ENCODE results near the gene NOP53.
"Not testable (repeated sequence)": the region's sequence is repeated elsewhere in the genome, so short reads cannot be mapped to it uniquely, and the experiment has no call there.

Gene NOP53

DNA sequence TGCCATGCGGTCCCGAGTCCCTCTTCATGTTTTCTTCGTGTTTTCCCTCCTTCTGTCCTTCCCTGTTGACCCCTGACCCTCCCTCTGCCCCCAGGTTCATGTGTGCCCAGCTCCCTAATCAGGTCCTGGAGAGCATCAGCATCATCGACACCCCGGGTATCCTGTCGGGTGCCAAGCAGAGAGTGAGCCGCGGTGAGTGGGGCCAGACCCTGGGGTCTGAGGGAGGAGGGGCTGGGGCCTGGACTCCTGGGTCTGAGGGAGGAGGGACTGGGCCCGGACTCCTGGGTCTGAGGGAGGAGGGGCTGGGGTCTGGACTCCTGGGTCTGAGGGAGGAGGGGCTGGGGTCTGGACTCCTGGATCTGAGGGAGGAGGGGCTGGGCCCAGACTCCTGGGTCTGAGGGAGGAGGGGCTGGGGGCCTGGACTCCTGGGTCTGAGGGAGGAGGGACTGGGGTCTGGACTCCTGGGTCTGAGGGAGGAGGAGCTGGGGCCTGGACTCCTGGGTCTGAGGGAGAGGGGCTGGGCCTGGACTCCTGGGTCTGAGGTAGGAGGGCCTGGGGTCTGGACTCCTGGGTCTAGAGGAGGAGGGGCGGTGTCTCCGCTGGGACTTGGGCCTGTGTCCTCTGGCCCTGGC is 26.8 kb upstream of the NOP53 start:
- not testable (repeated sequence) for DNase-seq (ENCODE audit: low read depth)

DNA sequence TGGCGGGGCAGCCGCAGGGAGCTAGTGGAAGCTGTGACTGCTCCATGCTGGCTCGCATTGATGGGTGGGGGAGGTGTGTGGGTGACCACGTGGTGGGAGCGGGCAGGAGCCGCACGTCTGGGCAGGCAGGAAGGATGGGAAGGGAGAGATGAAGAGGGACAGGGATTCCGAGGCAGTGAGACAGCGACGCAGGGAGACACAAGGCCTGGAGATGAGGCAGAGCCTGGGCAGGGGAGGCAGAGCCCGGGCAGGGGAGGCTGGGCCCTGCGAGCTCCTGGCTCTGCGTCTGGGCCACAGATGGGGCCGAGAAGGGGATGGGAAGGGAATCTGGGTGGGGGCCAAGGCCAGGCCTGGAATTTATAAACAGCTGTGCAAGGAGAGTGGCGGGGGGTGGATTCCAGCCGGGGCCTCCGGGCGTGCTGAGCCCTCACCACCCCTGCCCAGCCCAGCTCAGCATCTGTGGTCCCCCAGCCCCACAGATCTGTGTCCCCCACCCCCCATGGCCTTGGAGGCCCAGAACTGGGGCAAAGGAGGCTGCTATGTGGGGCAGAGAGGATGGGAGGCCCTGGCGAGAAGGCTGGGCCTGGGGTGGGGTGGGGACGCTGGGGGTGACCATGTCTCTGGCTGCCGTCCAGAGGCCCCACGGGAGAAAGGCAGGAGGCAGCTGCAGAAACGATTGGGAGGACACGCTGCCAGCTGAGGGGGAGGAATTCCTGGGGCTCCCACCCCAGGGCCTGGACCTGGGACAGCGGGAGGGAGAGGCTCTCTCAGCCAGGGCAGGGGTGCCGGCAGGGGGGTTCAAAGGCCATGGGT is 26.1 kb upstream of the NOP53 start:
- DNase-seq (ENCODE audit: low read depth), result peak; percentile 99

DNA sequence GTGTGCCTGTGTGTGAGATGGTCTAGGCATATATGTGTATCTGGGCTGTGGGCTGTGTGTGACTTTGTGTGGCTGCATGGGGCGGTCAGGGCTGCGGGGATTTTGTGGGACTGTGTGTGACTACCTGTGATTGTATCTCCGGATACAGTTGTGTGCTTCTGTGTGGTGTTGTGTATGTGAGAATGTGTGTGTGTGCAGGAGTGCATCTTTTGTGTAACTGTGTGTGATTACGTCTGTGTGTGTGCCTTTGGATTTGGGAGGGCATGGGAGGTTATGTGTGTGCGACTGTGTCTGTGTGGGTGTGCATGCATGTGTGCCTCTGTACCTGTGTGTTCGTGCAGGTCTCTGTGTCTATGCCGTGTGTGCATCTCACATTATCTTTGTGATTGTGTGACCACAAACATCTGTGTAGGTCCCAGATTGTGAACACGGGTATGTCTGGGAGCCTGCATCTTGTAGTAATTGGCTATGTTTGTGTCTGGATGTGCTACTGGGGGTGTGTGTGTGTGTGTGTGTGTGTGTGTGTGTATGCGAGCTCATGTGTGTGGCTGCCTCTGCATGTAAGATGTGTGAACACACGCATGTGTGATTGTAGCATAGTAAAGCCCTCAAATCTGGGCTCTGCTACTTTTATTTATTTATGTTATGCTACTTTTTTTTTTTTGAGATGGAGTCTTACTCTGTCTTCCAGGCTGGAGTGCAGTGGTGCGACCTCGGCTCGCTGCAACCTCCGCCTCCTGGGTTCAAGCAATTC is 24.5 kb upstream of the NOP53 start:
- no peak for DNase-seq (ENCODE audit: low read depth)

DNA sequence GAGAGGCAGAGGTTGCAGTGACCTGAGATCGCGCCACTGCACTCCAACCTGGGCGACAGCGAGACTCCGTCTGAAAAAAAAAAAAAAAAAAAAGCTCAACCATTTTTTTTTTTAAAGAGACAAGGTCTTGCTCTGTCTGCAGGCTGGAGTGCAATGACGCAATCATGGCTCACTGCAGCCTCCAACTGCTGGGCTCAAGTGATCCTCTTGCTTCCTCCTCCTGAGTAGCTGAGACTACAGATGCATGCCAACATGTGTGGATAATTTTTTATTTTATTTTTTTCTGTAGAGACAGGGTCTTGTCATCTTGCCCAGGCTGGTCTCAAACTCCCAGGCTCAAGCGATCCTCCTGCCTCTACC is 21.8 kb upstream of the NOP53 start:
- DNase-seq (ENCODE audit: low read depth), result peak; percentile 79

GRCh38 chr19:47725759-47726401 is 19.5 kb upstream of the NOP53 start:
- DNase-seq (ENCODE audit: low read depth), result no peak

GRCh38 chr19:47726467-47726866 is 18.9 kb upstream of the NOP53 start:
- peak; percentile 46 for DNase-seq (ENCODE audit: low read depth)

- not testable (repeated sequence) for DNase-seq (ENCODE audit: low read depth)
These were observed 17.1 kb upstream of the NOP53 start for GRCh38 chr19:47728295-47728694.

- DNase-seq (ENCODE audit: low read depth), result peak; percentile 61
These were observed 15.9 kb upstream of the NOP53 start for GRCh38 chr19:47729468-47729798.

DNA sequence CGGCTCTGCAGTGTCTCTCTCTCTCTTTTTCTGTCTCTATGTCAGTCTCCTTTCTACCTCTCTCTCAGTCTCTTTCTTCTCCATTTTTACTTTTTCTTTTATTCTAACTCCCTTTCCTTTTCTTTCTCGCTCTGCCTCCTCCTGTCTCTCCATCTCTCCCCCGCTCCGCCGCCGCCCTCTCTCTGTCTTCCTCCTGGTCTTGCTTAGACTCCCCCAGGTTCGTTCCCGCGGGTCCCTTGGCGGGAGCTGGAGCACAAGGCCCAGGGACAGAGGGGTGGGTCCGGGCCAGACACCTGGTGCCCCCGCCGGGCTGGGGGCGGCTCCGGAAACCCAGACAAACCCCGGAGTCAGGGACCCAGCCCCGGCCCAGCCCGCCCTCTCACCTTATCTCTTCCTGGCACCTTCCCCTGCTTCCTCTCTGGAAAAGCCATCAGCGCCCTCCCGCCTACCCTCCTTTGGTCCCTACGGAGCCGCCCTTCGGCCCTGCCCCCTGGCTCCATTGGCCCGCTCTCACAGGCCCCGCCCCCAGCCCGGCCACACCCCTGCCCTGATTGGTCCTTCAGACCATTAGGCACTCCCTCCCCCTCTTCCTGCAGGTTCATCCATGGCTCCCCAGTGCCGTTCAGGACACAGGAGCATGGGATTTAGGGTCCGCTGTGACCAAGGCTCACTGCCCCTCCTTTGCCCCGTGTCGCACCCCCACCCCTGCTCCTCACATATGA is 15.4 kb upstream of the NOP53 start:
- DNase-seq (ENCODE audit: low read depth), result no peak

DNA sequence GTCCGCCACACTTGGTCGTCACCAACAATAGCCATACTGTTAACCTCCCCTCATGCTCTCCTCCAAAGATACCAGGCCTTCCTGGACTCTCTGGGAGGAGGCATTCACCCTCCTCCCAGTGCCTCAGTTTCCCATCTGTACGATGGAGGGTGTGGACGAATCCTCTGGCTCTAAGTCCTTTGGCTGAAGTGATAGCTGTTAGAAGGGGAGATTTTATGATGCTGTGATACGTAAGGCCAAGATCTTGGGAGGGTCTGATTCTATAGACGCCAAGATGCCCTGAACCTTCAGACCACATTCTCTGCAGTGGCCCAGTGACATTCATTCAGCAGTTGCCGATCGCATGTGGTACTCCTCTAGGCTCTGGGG is 14.8 kb upstream of the NOP53 start:
- DNase-seq (ENCODE audit: low read depth), result no peak

GRCh38 chr19:47730910-47731309 is 14.4 kb upstream of the NOP53 start:
- DNase-seq (ENCODE audit: low read depth), result no peak

GRCh38 chr19:47735131-47735530 is 10.2 kb upstream of the NOP53 start:
- DNase-seq (ENCODE audit: low read depth), result no peak

DNA sequence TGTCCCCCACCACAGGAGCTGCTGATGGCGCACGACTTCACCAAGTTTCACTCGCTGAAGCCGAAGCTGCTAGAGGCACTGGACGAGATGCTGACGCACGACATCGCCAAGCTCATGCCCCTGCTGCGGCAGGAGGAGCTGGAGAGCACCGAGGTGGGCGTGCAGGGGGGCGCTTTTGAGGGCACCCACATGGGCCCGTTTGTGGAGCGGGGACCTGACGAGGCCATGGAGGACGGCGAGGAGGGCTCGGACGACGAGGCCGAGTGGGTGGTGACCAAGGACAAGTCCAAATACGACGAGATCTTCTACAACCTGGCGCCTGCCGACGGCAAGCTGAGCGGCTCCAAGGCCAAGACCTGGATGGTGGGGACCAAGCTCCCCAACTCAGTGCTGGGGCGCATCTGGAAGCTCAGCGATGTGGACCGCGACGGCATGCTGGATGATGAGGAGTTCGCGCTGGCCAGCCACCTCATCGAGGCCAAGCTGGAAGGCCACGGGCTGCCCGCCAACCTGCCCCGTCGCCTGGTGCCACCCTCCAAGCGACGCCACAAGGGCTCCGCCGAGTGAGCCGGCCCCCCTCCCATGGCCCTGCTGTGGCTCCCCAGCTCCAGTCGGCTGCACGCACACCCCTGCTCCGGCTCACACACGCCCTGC is 4.4 kb upstream of the NOP53 start:
- DNase-seq (ENCODE audit: low read depth), result no peak

- DNase-seq (ENCODE audit: low read depth), result no peak
These were observed 3.7 kb upstream of the NOP53 start for GRCh38 chr19:47741544-47742140.

- DNase-seq (ENCODE audit: low read depth), result no peak
These were observed 2.7 kb upstream of the NOP53 start for GRCh38 chr19:47742634-47743033.

GRCh38 chr19:47746129-47746528 is 783 bp downstream of the NOP53 start:
- not testable (repeated sequence) for DNase-seq (ENCODE audit: low read depth)

DNA sequence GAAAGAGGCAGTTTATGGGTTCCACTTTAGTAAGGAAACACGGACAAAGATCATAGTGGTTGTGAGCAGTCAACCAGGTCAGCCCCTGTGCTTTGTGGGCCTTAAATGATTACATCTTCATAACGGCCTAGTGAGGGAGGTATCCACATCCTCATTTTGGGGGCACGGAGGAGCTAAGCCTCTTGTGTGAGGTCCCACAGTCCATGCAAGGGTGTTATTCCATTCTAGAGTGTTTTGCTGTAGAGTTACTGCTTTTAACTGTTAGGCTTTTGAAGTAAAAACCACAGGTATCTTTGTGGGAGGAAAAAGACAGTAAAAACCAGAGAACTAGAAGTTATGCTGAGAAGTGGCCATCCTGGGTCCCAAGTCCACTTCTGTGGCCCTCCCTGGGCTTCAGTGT is 4.0 kb downstream of the NOP53 start:
- no peak for DNase-seq (ENCODE audit: low read depth)

- DNase-seq (ENCODE audit: low read depth), result no peak
These were observed 5.4 kb downstream of the NOP53 start for GRCh38 chr19:47750752-47751151.

DNA sequence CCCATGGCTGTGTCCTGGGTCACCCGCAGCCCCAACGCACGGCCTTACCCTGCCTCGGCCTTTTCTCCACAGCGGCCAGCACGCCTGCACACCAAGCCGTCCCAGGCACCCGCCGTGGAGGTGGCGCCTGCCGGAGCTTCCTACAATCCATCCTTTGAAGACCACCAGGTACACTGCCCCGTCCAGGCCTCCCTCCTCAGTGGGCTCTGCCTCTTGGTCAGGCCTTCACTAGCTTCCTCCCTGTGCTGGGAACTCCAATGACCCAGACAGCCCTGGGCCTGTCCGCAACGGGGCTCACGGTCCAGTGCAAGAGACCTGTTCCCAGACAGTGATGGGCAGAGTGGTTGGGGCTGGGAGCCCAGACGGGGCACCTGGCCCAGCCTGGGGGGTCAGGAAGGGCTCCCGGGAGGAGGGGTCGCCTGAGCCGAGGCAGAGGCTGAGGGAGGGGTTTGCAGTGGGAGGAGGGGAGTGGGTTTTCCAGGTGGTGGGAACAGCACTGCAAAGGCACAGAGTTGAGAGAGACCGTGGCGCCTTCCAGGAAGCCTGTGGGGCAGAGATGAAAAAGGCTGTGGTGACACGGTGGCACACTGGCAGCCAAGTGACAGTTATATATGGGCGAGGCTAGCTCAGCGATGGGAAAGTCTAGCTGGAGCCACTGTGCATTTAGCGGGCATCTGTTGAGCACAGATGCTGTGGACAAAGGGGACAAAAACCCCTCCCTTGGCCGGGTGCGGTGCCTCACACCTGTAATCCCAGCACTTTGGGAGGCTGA is 7.3 kb downstream of the NOP53 start:
- no peak for DNase-seq (ENCODE audit: low read depth)

Measured in GM04504 (cell line).